Liver (tissue), 3 donors: ENCODE results near the gene ANKRD2.

Source experiments
- CTCF ChIP-seq: fragments of 150-350 bp; IDR thresholded peaks from 2 replicates; pipeline ENCODE4 v1.5.1; 2017; ENCODE audit warnings: improper control_type of control experiment, low read depth, low read length; ENCODE audit not compliant: missing input control
- FOXA1 ChIP-seq: IDR thresholded peaks from 2 replicates; pipeline ENCODE4 v1.6.1; 2016; ENCODE audit warnings: antibody characterized with exemption
- JUND ChIP-seq, 2 donors: IDR thresholded peaks; 2 replicates each; pipeline ENCODE4 v1.6.1; 2016; ENCODE audit warnings: antibody characterized with exemption in 2 of 2
- MAX ChIP-seq: IDR thresholded peaks from 2 replicates; pipeline ENCODE4 v1.6.1; 2016; ENCODE audit warnings: antibody characterized with exemption
- RXRA ChIP-seq, 2 donors: IDR thresholded peaks; 2 replicates each; pipeline ENCODE4 v1.6.1; 2017 to 2018; ENCODE audit warnings: antibody characterized with exemption in 2 of 2, mild to moderate bottlenecking in 1 of 2
- SP1 ChIP-seq: IDR thresholded peaks from 2 replicates; pipeline ENCODE4 v1.6.1; 2018; ENCODE audit warnings: antibody characterized with exemption, mild to moderate bottlenecking
- YY1 ChIP-seq: IDR thresholded peaks from 2 replicates; pipeline ENCODE4 v1.6.1; 2016; ENCODE audit warnings: antibody characterized with exemption, mild to moderate bottlenecking
- ZBTB33 ChIP-seq: IDR thresholded peaks from 2 replicates; pipeline ENCODE4 v1.6.1; 2016; ENCODE audit warnings: antibody characterized with exemption
- donor health status: healthy.
- donor health status: healthy.

- TF ChIP-seq CTCF = no peak
- TF ChIP-seq ZBTB33 = no peak
- TF ChIP-seq JUND (IDR thresholded peaks at IDR 0.05) = no peak
- no peak for TF ChIP-seq FOXA1
- no peak for TF ChIP-seq MAX
- TF ChIP-seq YY1 = no peak
- TF ChIP-seq RXRA (IDR thresholded peaks at IDR 0.05) = no peak
- TF ChIP-seq SP1 = no peak
Measured at GRCh38 chr10:97577701-97578100, 5.1 kb downstream of the ANKRD2 start.
